ENCODE measurements around the gene B9D1. TPM values are rescaled to one million over a fixed set of nuclear protein-coding genes. Genes with fewer than 3 reads are reported as not detected.
A peak's percentile ranks its signal among the peaks of the same experiment; 100 is the strongest.

B9D1 gene
- total RNA-seq, 1 donor = 21.0 TPM

DNA sequence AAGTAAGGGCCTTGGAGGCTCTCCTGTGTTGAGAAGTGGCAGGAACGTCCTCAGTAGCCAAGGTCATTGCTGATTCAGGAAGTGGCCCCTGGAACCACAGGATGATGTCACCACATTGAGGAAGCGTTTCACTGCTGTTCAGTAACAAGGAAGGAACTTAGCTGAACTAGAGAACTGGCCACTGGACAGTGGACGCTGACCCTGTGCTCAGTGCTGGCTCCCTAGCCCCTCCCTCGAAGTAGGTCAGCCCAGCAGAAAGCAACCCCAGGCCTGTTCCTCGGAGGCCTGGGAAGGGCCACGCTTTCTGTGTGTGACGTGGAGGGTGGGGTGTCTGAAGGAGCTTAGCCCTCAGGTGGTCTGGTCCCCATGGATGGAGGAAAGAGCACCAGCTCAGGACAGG, 58.3 kb downstream of the B9D1 start:
- H3K4me2 ChIP-seq (ENCODE audit: insufficient read depth, low read length) = no peak overlapping the region
- H4K20me1 ChIP-seq (ENCODE audit: insufficient read depth, low read length) = peaks cover 41% of the 10 kb centered on the region

DNA sequence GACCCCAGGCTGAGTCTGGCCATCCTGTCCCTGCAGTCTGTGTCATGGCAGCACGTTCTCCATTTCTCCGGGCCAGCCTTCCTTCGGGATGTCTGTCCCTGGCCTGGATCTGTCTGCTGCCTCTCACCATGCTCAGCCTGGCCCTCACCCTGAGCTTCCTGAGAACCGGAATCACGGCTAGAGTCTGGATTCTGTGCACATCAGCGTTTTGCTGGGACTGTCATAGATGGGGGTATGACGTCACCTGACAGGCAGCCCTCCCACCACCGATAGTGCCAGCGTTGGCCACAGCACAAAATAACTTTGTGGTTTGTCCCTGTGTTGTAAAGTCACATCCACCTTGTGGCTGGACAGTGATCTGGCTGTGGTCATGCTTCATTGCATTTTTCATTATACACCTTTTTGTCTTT, 59.2 kb downstream of the B9D1 start:
- Histone ChIP-seq H3K4me1 (ENCODE audit: insufficient read depth, low read length) (peaks cover 7% of the 10 kb centered on the region), H3K79me2 (ENCODE audit: insufficient read depth, low read length) (peaks cover 53% of the 10 kb centered on the region), H3K4me2 (ENCODE audit: insufficient read depth, low read length) (no peak overlapping the region), H3K27me3 (ENCODE audit: insufficient read depth, low read length) (no peaks in the 10 kb centered on the region), H2AFZ (ENCODE audit: low read length) (no peak overlapping the region), H4K20me1 (ENCODE audit: insufficient read depth, low read length) (peaks cover 42% of the 10 kb centered on the region), H3K36me3 (ENCODE audit: insufficient read depth, low read length) (no peaks in the 10 kb centered on the region), H3K27ac (ENCODE audit: low read depth, low read length) (no peak overlapping the region), H3K4me3 (ENCODE audit: insufficient read depth, low read length) (no peak overlapping the region), H3K9me3 (ENCODE audit: low read depth, low read length) (no peaks in the 10 kb centered on the region)
- no peak for DNase-seq (ENCODE audit: insufficient read length, low spot score, missing footprints)
- TF ChIP-seq, protein P1, sequence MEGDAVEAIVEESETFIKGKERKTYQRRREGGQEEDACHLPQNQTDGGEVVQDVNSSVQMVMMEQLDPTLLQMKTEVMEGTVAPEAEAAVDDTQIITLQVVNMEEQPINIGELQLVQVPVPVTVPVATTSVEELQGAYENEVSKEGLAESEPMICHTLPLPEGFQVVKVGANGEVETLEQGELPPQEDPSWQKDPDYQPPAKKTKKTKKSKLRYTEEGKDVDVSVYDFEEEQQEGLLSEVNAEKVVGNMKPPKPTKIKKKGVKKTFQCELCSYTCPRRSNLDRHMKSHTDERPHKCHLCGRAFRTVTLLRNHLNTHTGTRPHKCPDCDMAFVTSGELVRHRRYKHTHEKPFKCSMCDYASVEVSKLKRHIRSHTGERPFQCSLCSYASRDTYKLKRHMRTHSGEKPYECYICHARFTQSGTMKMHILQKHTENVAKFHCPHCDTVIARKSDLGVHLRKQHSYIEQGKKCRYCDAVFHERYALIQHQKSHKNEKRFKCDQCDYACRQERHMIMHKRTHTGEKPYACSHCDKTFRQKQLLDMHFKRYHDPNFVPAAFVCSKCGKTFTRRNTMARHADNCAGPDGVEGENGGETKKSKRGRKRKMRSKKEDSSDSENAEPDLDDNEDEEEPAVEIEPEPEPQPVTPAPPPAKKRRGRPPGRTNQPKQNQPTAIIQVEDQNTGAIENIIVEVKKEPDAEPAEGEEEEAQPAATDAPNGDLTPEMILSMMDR (IDR thresholded peaks at IDR 0.05; ENCODE audit: extremely low read depth, low read depth, low read length) = no peak

More for the DNA sequence above, 58.3 kb downstream of the B9D1 start:
- Histone ChIP-seq H3K27ac (ENCODE audit: low read depth, low read length) (peak overlapping the region; percentile 32), H3K36me3 (ENCODE audit: insufficient read depth, low read length) (no peaks in the 10 kb centered on the region), H2AFZ (ENCODE audit: low read length) (no peak overlapping the region), H3K79me2 (ENCODE audit: insufficient read depth, low read length) (peaks cover 54% of the 10 kb centered on the region), H3K4me3 (ENCODE audit: insufficient read depth, low read length) (no peak overlapping the region), H3K9me3 (ENCODE audit: low read depth, low read length) (no peaks in the 10 kb centered on the region), H3K27me3 (ENCODE audit: insufficient read depth, low read length) (no peaks in the 10 kb centered on the region), H3K4me1 (ENCODE audit: insufficient read depth, low read length) (peaks cover 7% of the 10 kb centered on the region)
- TF ChIP-seq, protein P1 (IDR thresholded peaks at IDR 0.05; ENCODE audit: extremely low read depth, low read depth, low read length) = no peak
- DNase-seq (ENCODE audit: insufficient read length, low spot score, missing footprints) = peak; percentile 87

GRCh38 chr17:19302791-19303331, 59.7 kb downstream of the B9D1 start:
- H3K36me3 ChIP-seq (ENCODE audit: insufficient read depth, low read length) = no peaks in the 10 kb centered on the region

GRCh38 chr17:19301973-19302372, 60.5 kb downstream of the B9D1 start:
- Histone ChIP-seq H4K20me1 (ENCODE audit: insufficient read depth, low read length) (peaks cover 48% of the 10 kb centered on the region), H3K27ac (ENCODE audit: low read depth, low read length) (no peak overlapping the region), H3K4me1 (ENCODE audit: insufficient read depth, low read length) (peaks cover 7% of the 10 kb centered on the region), H3K79me2 (ENCODE audit: insufficient read depth, low read length) (peaks cover 57% of the 10 kb centered on the region), H3K4me2 (ENCODE audit: insufficient read depth, low read length) (no peak overlapping the region), H3K27me3 (ENCODE audit: insufficient read depth, low read length) (no peaks in the 10 kb centered on the region), H3K4me3 (ENCODE audit: insufficient read depth, low read length) (no peak overlapping the region), H2AFZ (ENCODE audit: low read length) (no peak overlapping the region), H3K9me3 (ENCODE audit: low read depth, low read length) (no peaks in the 10 kb centered on the region), H3K36me3 (ENCODE audit: insufficient read depth, low read length) (no peaks in the 10 kb centered on the region)
- DNase-seq (ENCODE audit: insufficient read length, low spot score, missing footprints) = no peak
- TF ChIP-seq, protein P1 (IDR thresholded peaks at IDR 0.05; ENCODE audit: extremely low read depth, low read depth, low read length) = no peak

More at GRCh38 chr17:19302791-19303331, 59.7 kb downstream of the B9D1 start:
- no peak overlapping the region for H3K27ac ChIP-seq (ENCODE audit: low read depth, low read length)
- peaks cover 42% of the 10 kb centered on the region for H4K20me1 ChIP-seq (ENCODE audit: insufficient read depth, low read length)
- H3K4me2 ChIP-seq (ENCODE audit: insufficient read depth, low read length) = no peak overlapping the region
- DNase-seq (ENCODE audit: insufficient read length, low spot score, missing footprints) = no peak
- peaks cover 7% of the 10 kb centered on the region for H3K4me1 ChIP-seq (ENCODE audit: insufficient read depth, low read length)
- no peaks in the 10 kb centered on the region for H3K9me3 ChIP-seq (ENCODE audit: low read depth, low read length)
- H3K4me3 ChIP-seq (ENCODE audit: insufficient read depth, low read length) = no peak overlapping the region
- TF ChIP-seq, protein P1 (IDR thresholded peaks at IDR 0.05; ENCODE audit: extremely low read depth, low read depth, low read length) = no peak
- peaks cover 51% of the 10 kb centered on the region for H3K79me2 ChIP-seq (ENCODE audit: insufficient read depth, low read length)
- H3K27me3 ChIP-seq (ENCODE audit: insufficient read depth, low read length) = no peaks in the 10 kb centered on the region
- no peak overlapping the region for H2AFZ ChIP-seq (ENCODE audit: low read length)
